ENCODE measurements around the gene AGBL1.

AGBL1 gene

DNA sequence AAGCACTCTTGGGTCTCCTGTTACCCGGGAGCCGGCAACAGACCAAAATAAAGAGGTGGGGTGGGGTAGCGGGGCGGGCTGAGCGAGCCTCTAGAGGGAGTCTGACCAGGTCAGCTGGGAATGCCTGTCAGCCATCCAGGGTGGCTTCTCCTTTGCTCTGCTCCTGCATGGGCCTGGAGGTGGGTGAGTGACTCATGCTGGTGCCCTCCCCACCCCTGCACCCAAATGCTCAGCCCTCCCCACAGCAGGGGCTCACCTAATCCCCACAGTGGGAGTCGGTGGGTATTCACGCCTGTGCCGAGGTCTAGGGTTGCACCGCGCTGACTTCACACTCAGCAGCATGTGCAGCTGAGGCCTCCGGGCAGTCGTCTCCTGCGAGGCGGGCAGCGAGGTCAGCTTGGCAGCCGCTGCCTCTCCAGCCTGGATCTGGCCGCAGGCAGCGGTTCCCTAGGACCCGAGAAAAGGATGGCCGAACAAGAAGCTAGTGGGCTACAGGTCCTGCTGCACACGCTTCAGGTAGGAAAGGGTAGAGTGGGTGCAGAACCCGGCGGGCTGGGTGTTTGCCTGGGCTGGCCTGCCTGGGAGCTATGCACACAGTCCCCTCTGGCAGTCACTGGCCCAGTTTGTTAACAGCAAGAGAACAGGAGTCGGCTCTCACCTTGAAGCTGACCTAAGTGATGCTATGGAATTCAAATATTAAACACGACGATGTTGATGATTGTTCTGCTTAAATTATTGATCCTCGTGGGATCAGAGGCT is at the start of gene AGBL1:
Gene AGBL1, plus strand, starts transcription at position 364 of the 759 bp plus-strand sequence.
- no peak for DNase-seq

GRCh38 chr15:86034904-86035303 is 44.8 kb upstream of the AGBL1 start:
- no peak for DNase-seq

DNA sequence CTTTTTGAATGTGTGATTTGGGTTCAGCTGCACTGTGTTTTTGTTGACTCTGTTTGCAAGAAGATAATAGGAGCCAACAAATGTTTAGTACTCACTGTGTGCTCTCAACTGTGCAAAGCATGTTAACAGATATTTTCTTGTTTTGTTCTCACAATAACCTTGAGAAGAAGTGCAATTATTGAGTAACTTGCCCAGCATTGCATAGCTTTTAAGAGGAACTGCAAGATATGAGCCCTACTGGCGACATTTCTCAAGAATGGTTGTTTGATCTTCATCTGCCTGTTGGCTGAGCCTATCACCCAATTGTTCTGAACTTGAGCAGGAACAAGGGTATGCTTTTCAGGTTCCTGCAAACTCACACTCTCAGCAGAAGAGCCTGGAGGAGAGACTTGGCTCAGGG is 43.4 kb upstream of the AGBL1 start:
- DNase-seq, result no peak

GRCh38 chr15:86038491-86038890 is 41.2 kb upstream of the AGBL1 start:
- no peak for DNase-seq

- DNase-seq, result no peak
These were observed 39.2 kb upstream of the AGBL1 start for GRCh38 chr15:86040356-86041033.

GRCh38 chr15:86041399-86041798 is 38.3 kb upstream of the AGBL1 start:
- no peak for DNase-seq

- no peak for DNase-seq
These were observed 37.4 kb upstream of the AGBL1 start for GRCh38 chr15:86042226-86042625.

DNA sequence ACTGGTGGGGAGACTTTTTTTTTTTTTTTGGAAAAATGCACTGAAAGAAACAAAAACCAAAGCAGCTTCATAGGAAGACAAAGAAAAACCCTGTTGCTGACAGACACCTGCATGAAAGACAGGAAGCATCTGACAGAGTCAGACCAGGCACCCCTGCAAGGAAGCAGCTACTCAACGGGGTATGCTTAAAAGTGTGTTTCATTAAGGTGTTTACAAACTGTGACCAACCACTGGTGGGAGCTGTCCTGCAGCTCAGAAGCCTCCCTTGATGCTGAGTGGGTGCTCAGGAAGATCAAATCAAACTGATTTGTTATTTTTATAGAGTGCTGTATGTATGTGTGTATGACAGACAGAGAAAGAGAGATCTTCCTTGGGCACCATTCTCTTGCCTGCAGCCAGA is 34.7 kb upstream of the AGBL1 start:
- no peak for DNase-seq

DNA sequence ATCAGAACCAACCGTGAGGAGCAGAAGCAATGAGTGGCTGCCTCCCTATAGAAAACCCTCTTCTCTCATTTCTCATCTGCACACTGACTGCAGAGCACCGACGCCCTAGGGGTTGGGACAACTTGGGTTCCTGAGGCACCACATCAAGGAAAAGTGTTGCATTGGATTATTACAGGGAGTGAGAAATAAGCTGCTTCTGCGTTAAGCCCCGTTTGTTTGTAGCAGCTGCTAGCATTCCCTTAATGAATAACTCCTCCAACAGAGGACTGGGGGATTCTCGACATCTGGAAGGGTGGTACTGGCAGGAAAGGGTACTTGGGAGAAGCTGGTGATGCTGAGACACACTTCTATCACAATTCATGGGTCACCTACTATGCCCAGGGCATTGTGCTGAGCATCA is 25.3 kb upstream of the AGBL1 start:
- no peak for DNase-seq

- no peak for DNase-seq
These were observed 24.0 kb upstream of the AGBL1 start for GRCh38 chr15:86055688-86056087.

- DNase-seq, result no peak
These were observed 19.8 kb upstream of the AGBL1 start for GRCh38 chr15:86059851-86060250.

DNA sequence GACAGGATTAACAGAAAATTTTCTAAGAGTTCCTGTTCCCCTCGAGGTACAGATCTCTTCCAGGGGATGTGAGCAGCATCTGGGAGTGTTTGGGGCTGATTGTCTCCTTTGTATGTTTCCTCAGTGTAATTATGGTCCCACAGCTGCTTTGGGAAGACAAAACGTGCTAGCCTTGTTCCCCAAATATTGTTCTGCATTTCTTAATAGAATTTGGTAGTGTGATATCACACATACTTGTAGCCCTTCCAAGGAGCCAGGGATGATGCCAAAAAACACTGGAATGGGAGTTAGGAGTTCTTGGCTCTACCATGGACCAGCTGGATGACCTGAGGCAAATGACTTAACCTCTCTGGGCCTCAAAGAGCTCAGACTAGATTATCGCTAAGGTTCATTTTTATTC is 19.0 kb upstream of the AGBL1 start:
- no peak for DNase-seq

- DNase-seq, result no peak
These were observed 18.1 kb upstream of the AGBL1 start for GRCh38 chr15:86061581-86061980.

- no peak for DNase-seq
These were observed 16.9 kb upstream of the AGBL1 start for GRCh38 chr15:86062646-86063243.

GRCh38 chr15:86063356-86064095 is 16.1 kb upstream of the AGBL1 start:
- DNase-seq, result no peak

DNA sequence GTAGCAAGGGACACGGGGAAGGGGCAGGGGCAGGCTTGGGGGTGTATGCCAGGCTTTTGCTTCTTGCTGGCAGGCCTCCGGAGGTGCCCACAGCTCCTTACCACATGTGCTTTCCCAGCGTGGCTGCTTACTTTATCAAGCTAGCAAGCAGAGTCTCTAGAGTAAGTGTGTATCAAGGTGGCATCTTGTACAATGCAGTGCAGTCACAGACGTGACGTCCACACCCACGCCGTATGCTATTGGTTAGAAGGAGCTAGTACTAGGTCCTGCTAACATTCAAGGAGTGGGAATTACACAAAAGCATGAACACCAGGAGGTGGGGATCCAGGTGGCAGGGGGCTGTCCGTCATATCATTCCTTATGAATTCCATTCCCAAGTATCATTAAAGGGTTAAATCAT is 15.3 kb upstream of the AGBL1 start:
- no peak for DNase-seq

DNA sequence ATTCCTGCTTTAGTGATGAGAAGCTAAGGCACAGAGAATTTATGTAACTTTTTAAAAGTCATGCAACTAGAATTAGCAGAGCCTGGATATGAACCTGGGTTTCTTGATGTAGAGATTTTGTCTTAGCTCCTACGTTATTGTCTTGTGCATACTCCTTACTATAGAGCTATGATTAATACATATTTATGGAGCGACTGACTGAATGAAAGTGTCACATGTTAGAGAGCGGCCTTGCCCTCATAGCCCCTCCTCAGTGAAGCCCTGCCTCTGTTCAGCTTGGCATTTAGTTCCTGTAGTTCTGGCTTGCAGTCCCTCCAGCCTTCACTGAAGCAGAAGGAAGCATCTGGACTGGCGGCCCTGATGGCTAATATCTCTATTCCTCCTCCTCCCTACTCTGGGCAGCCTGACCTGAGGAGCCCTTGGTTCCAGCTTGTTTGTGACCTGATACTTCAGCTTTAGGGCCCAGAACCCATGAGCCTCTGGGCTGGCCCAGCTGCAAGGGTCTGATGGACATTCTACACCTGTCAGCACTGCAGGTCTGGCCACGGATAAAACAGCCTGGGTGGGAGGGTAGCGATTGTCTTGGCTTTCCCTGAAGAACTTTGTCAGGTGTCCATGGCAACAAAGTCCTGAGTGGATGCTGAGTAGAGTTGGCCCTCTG is 13.4 kb upstream of the AGBL1 start:
- DNase-seq, result no peak

GRCh38 chr15:86073281-86073680 is 6.4 kb upstream of the AGBL1 start:
- DNase-seq, result no peak

- DNase-seq, result no peak
These were observed 3.2 kb upstream of the AGBL1 start for GRCh38 chr15:86076468-86076867.

DNA sequence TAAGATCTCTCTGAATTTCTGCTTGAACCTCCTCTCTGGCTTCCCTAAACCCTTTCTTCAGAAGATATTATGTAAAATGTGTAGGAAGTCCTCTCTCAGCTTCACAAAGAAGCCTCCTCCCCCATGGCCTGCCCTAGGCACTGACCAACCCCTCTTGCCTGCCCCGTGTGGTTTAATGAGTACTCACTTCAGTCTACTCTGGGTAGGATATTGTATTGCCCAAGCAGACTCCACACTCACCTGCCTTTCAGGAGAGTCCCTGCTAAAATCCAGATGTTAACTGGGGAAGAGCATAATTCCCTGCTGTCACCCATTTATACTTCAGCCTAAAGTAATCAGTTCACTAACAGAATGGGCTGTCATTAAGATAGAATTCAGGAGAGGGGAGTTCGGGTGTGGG is 2.6 kb upstream of the AGBL1 start:
- DNase-seq, result no peak

- no peak for DNase-seq
These were observed 631 bp downstream of the AGBL1 start for GRCh38 chr15:86080302-86080701.

GRCh38 chr15:86082619-86083380 is 3.1 kb downstream of the AGBL1 start:
- DNase-seq, result peak in 1 of 2 experiments; percentile 25
